ENCODE data around the gene KIRREL3. TPM values are rescaled to one million over a fixed set of nuclear protein-coding genes. Genes with fewer than 3 reads are reported as not detected.

The KIRREL3 gene
- polyA plus RNA-seq, 1 donor (not counting 4 experiments of a cell fraction or from before 2014, with no cell fraction given): 0.04 TPM

DNA sequence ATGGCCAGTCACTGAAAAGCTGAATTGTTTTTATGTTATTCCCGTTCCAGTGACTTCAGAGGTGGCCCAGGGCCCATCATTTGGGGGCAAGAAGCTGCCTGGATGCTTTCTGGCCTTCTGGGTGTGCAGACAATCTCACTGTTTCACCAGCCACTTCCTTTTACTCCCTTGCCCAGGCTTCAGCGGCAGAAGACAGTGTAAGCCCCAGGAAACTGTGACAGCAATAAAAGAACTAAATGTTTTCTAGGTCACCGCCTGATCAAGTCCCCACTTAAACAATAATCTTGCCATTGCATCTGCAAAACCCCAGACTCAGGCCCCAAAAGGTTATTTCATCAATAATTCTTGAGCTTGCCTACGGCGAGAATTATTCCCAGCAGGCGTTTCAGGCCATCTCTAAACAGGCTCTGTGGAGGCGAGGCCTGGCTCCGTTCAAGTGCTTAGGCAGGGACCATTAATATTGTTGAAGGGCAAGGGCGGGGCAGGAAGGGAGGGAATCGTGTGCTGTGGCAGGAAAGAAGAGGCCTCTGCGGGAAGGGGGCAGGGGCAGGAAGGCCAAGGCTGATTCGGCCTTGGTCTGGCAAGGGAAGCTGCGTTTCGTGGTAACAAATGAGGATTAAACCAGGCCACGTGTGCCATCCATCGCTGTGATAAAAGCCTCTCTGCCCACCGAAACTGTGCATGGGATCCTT is 252.3 kb downstream of the KIRREL3 start:
- dilution Hi-C loops (cut with MboI; ENCODE audit: extremely low pct_ligation_motif_present, low sequenced_read_pairs): no loop called here
- Histone ChIP-seq H3K4me1 (ENCODE audit: control insufficient read depth, extremely low read depth, insufficient read depth, low read length) (no peaks in the 10 kb centered on the region), H2AFZ (ENCODE audit: control insufficient read depth, low read length) (no peak overlapping the region), H3K4me3 (ENCODE audit: control insufficient read depth in 2 of 3, extremely low read depth in 1 of 3, insufficient read depth in 2 of 3, low read depth in 1 of 3, low read length in 3 of 3) (no peak overlapping the region), H3K9me1 (ENCODE audit: control insufficient read depth, extremely low read depth, insufficient read depth, low read length) (no peaks in the 10 kb centered on the region), H4K20me1 (ENCODE audit: control insufficient read depth, extremely low read depth, insufficient read depth, low read length) (no peaks in the 10 kb centered on the region), H3K9me3 (ENCODE audit: control insufficient read depth, low read depth, low read length) (no peaks in the 10 kb centered on the region), H3K27ac (ENCODE audit: control insufficient read depth, insufficient read depth, low read length) (no peak overlapping the region), H3K9ac (ENCODE audit: control insufficient read depth, extremely low read depth, insufficient read depth, low read length) (no peak overlapping the region), H3K79me2 (ENCODE audit: control insufficient read depth, insufficient read depth, low read length) (no peaks in the 10 kb centered on the region), H3K27me3 (ENCODE audit: control insufficient read depth, extremely low read depth, insufficient read depth, low read length) (no peaks in the 10 kb centered on the region), H3K36me3 (ENCODE audit: control insufficient read depth in 2 of 2, extremely low read depth in 1 of 2, insufficient read depth in 2 of 2, low read length in 2 of 2) (no peaks in the 10 kb centered on the region), H3K4me2 (ENCODE audit: control insufficient read depth, extremely low read depth, insufficient read depth, low read depth, low read length) (no peak overlapping the region)
- DNase-seq (ENCODE audit: low read depth, low spot score) (no peak), FAIRE-seq (no peak)
- TF ChIP-seq, protein P1, sequence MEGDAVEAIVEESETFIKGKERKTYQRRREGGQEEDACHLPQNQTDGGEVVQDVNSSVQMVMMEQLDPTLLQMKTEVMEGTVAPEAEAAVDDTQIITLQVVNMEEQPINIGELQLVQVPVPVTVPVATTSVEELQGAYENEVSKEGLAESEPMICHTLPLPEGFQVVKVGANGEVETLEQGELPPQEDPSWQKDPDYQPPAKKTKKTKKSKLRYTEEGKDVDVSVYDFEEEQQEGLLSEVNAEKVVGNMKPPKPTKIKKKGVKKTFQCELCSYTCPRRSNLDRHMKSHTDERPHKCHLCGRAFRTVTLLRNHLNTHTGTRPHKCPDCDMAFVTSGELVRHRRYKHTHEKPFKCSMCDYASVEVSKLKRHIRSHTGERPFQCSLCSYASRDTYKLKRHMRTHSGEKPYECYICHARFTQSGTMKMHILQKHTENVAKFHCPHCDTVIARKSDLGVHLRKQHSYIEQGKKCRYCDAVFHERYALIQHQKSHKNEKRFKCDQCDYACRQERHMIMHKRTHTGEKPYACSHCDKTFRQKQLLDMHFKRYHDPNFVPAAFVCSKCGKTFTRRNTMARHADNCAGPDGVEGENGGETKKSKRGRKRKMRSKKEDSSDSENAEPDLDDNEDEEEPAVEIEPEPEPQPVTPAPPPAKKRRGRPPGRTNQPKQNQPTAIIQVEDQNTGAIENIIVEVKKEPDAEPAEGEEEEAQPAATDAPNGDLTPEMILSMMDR (optimal IDR thresholded peaks at IDR 0.05 in 1 of 3, IDR thresholded peaks at IDR 0.05 in 1 of 3, conservative IDR thresholded peaks at IDR 0.05 in 1 of 3; ENCODE audit: extremely low read depth in 1 of 3, insufficient read depth in 2 of 3, low read length in 3 of 3): no peak
- TF ChIP-seq EZH2 (IDR thresholded peaks at IDR 0.05; ENCODE audit: low read length): no peak

DNA sequence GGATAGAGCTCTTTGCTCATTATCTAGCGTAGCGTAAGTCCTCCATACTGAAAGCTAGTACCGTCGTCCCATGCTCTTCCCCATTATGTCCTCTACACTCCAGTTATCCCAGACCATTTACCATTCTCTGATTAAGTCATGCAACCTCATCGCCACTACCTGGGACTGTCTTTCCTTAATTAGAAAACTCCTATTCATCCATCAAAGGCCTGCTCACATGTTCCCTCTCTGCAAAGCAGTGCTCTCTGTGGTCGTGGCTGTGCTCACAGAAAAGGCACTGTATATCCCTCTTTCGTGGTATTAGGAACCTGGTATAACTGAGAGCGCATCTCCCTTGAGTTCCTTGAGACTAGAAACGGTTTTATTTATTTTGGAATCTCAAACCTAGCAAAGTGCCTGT is 253.3 kb downstream of the KIRREL3 start:
- Histone ChIP-seq H3K9me3 (ENCODE audit: control insufficient read depth, low read depth, low read length) (no peaks in the 10 kb centered on the region), H3K4me3 (ENCODE audit: control insufficient read depth in 2 of 3, extremely low read depth in 1 of 3, insufficient read depth in 2 of 3, low read depth in 1 of 3, low read length in 3 of 3) (no peak overlapping the region), H3K79me2 (ENCODE audit: control insufficient read depth, insufficient read depth, low read length) (no peaks in the 10 kb centered on the region), H3K36me3 (ENCODE audit: control insufficient read depth in 2 of 2, extremely low read depth in 1 of 2, insufficient read depth in 2 of 2, low read length in 2 of 2) (no peaks in the 10 kb centered on the region), H3K27me3 (ENCODE audit: control insufficient read depth, extremely low read depth, insufficient read depth, low read length) (no peaks in the 10 kb centered on the region), H4K20me1 (ENCODE audit: control insufficient read depth, extremely low read depth, insufficient read depth, low read length) (no peaks in the 10 kb centered on the region), H3K9ac (ENCODE audit: control insufficient read depth, extremely low read depth, insufficient read depth, low read length) (no peak overlapping the region), H2AFZ (ENCODE audit: control insufficient read depth, low read length) (no peak overlapping the region), H3K27ac (ENCODE audit: control insufficient read depth, insufficient read depth, low read length) (no peak overlapping the region), H3K4me2 (ENCODE audit: control insufficient read depth, extremely low read depth, insufficient read depth, low read depth, low read length) (no peak overlapping the region), H3K4me1 (ENCODE audit: control insufficient read depth, extremely low read depth, insufficient read depth, low read length) (no peaks in the 10 kb centered on the region), H3K9me1 (ENCODE audit: control insufficient read depth, extremely low read depth, insufficient read depth, low read length) (no peaks in the 10 kb centered on the region)
- DNase-seq (ENCODE audit: low read depth, low spot score) (no peak), FAIRE-seq (no peak)
- dilution Hi-C loops (cut with MboI; ENCODE audit: extremely low pct_ligation_motif_present, low sequenced_read_pairs): no loop called here
- TF ChIP-seq, protein P1 (optimal IDR thresholded peaks at IDR 0.05 in 1 of 3, IDR thresholded peaks at IDR 0.05 in 1 of 3, conservative IDR thresholded peaks at IDR 0.05 in 1 of 3; ENCODE audit: extremely low read depth in 1 of 3, insufficient read depth in 2 of 3, low read length in 3 of 3): no peak
- no peak for TF ChIP-seq EZH2 (IDR thresholded peaks at IDR 0.05; ENCODE audit: low read length)
